HepG2 (cell line): ENCODE results near the gene PSMB10. TPM values are rescaled to one million over a fixed set of nuclear protein-coding genes. Genes with fewer than 3 reads are reported as not detected.

Experiments used
- ATAC-seq: fragments of 200-7000 bp; cut with Tn5 transposase; 3 replicates; pipeline ENCODE4 v1.9.1; 2020; ENCODE audit warnings: mild to moderate bottlenecking, moderate library complexity
- BruUV-seq: library from RNA; stranded (reverse); fragments of 400-500 nt; replicated peaks from 2 replicates; lab custom pipeline; 2021; lab: Mats Ljungman, UMichigan
- CTCF ChIA-PET: fragments of 300-600 bp; formaldehyde crosslinking; extraction: SDS; loops from one replicate; lab custom pipeline; 2021; ENCODE audit warnings: low total read pairs, inconsistent platforms, low intra/inter-chr PET ratio; lab: Yijun Ruan, JAX
- POLR2A ChIA-PET: fragments of 350-600 bp; sonication (Branson Sonifier 250); formaldehyde crosslinking; loops from one replicate; lab custom pipeline; 2020; ENCODE audit warnings: antibody characterized with exemption, inconsistent platforms; lab: Yijun Ruan, JAX
- DNase-seq: peaks from one replicate; pipeline ENCODE4 v3.0.0-alpha.2; 2015; ENCODE audit warnings: low spot score
- FAIRE-seq: peaks from 3 replicates; lab custom pipeline; 2011; peaks lifted over from hg19 to GRCh38; lab: Jason Lieb, UNC
- H2AFZ ChIP-seq: one replicate; pipeline ENCODE4 v1.6.1; 2011; ENCODE audit warnings: low read length, inconsistent platforms
- H3K27ac ChIP-seq: fragments of 300-600 bp; 3 replicates; pipeline ENCODE4 v1.8.0; 2011; ENCODE audit warnings: mixed run types, mild to moderate bottlenecking, mixed read lengths, low read length, inconsistent platforms; ENCODE audit not compliant: insufficient read depth; ENCODE audit errors: extremely low read length
- H3K27me3 ChIP-seq, 2 experiments: fragments of 200-600 bp in 1 of 2; 2 replicates in 1 of 2; 3 replicates in 1 of 2; pipeline versions ENCODE4 v1.6.0 to v1.8.0; 2011; ENCODE audit warnings: low read length in 2 of 2, mild to moderate bottlenecking in 2 of 2, moderate library complexity in 2 of 2, inconsistent platforms in 1 of 2; ENCODE audit not compliant: insufficient read depth in 2 of 2, control insufficient read depth in 1 of 2
- H3K36me3 ChIP-seq, 2 experiments: fragments of 200-600 bp in 1 of 2; replicated peaks in 1 of 2; 2 replicates in 1 of 2; 3 replicates in 1 of 2; pipeline versions ENCODE4 v1.5.1 to v1.8.0; 2011; ENCODE audit warnings: low read length in 2 of 2, inconsistent platforms in 1 of 2; ENCODE audit not compliant: insufficient read depth in 2 of 2, control insufficient read depth in 1 of 2
- H3K4me1 ChIP-seq: 2 replicates; pipeline ENCODE4 v1.5.1; 2012; ENCODE audit warnings: low read length, inconsistent platforms; ENCODE audit not compliant: insufficient read depth
- H3K4me2 ChIP-seq: 2 replicates; pipeline ENCODE4 v1.6.0; 2011; ENCODE audit warnings: low read depth, low read length, inconsistent platforms
- H3K4me3 ChIP-seq, 3 experiments: fragments of 200-600 bp in 1 of 3; sonication (generic), shearing (Covaris generic) in 1 of 3; replicated peaks in 1 of 3; 2 replicates each; pipeline ENCODE4 v1.5.1; 2011 to 2016; ENCODE audit warnings: low read length in 3 of 3, inconsistent platforms in 2 of 3, low read depth in 2 of 3, mild to moderate bottlenecking in 2 of 3, control low read depth in 1 of 3, mixed read lengths in 1 of 3; ENCODE audit not compliant: insufficient read depth in 1 of 3
- H3K79me2 ChIP-seq: one replicate; pipeline ENCODE4 v1.6.1; 2011; ENCODE audit warnings: low read length, inconsistent platforms; ENCODE audit not compliant: insufficient read depth
- H3K9ac ChIP-seq: 2 replicates; pipeline ENCODE4 v1.6.0; 2011; ENCODE audit warnings: mild to moderate bottlenecking, low read depth, low read length, inconsistent platforms; ENCODE audit not compliant: insufficient read depth
- H3K9me3 ChIP-seq: 2 replicates; pipeline ENCODE4 v1.5.1; 2012; ENCODE audit warnings: mild to moderate bottlenecking, low read length
- H4K20me1 ChIP-seq: 2 replicates; pipeline ENCODE4 v1.6.0; 2011; ENCODE audit warnings: inconsistent platforms, mild to moderate bottlenecking, low read length, moderate library complexity; ENCODE audit not compliant: insufficient read depth
- GMEB1 ChIP-seq: sonication (generic); formaldehyde crosslinking; IDR thresholded peaks from 2 replicates; pipeline ENCODE4 v1.5.1; 2020; ENCODE audit warnings: missing genetic modification reagents, mild to moderate bottlenecking, borderline replicate concordance
- KDM2A ChIP-seq: sonication (generic); formaldehyde crosslinking; IDR thresholded peaks from 2 replicates; pipeline ENCODE4 v1.4.0; 2020; ENCODE audit warnings: low read depth, missing genetic modification reagents, borderline replicate concordance
- MBNL3 ChIP-seq: fragments of 250-450 bp; sonication (Bioruptor Pico); conservative IDR thresholded peaks from 2 replicates; pipeline ENCODE4 v1.8.0; 2022; ENCODE audit warnings: mild to moderate bottlenecking, inconsistent platforms
- NONO ChIP-seq, 2 experiments: fragments of 450-650 bp in 1 of 2; sonication (generic) in 1 of 2; formaldehyde crosslinking in 1 of 2; IDR thresholded peaks in 1 of 2; conservative IDR thresholded peaks in 1 of 2; 2 replicates each; pipeline versions ENCODE4 v1.6.1 to v1.8.0; 2017 to 2022; ENCODE audit warnings: mild to moderate bottlenecking in 1 of 2, missing genetic modification reagents in 1 of 2, moderate library complexity in 1 of 2
- PBX2 ChIP-seq: IDR thresholded peaks from 2 replicates; pipeline ENCODE4 v1.6.1; 2016; ENCODE audit warnings: control low read depth
- POLR2AphosphoS5 ChIP-seq: IDR thresholded peaks from 2 replicates; pipeline ENCODE4 v1.6.1; 2012; ENCODE audit warnings: low read depth, low read length
- POLR2G ChIP-seq: fragments of 200-400 bp; formaldehyde crosslinking; IDR thresholded peaks from 2 replicates; pipeline ENCODE4 v1.6.1; 2018; ENCODE audit warnings: mild to moderate bottlenecking, low read depth, low read length, moderate library complexity
- RARA ChIP-seq: IDR thresholded peaks from 2 replicates; pipeline ENCODE4 v1.6.1; 2016; ENCODE audit warnings: missing genetic modification reagents, missing compliant biosample characterization
- SIX1 ChIP-seq: sonication (generic); formaldehyde crosslinking; IDR thresholded peaks from 2 replicates; pipeline ENCODE4 v1.4.0; 2020; ENCODE audit warnings: missing genetic modification reagents, borderline replicate concordance
- ZFP82 ChIP-seq: sonication (generic); formaldehyde crosslinking; IDR thresholded peaks from 2 replicates; pipeline ENCODE4 v1.5.1; 2020; ENCODE audit warnings: mild to moderate bottlenecking, missing genetic modification reagents, borderline replicate concordance
- ZFP91 ChIP-seq: sonication (generic); formaldehyde crosslinking; IDR thresholded peaks from 2 replicates; pipeline ENCODE4 v1.9.0; 2022; ENCODE audit warnings: missing genetic modification reagents, mild to moderate bottlenecking, borderline replicate concordance
- ZNF101 ChIP-seq: sonication (generic); formaldehyde crosslinking; IDR thresholded peaks from 2 replicates; pipeline ENCODE4 v1.4.0; 2020; ENCODE audit warnings: mild to moderate bottlenecking, low read depth, missing genetic modification reagents, borderline replicate concordance
- ZNF230 ChIP-seq: sonication (generic); formaldehyde crosslinking; IDR thresholded peaks from 2 replicates; pipeline ENCODE4 v1.4.0; 2020; ENCODE audit warnings: mild to moderate bottlenecking, missing genetic modification reagents
- ZNF235 ChIP-seq: sonication (generic); formaldehyde crosslinking; IDR thresholded peaks from 2 replicates; pipeline ENCODE4 v1.8.1; 2023; ENCODE audit warnings: mild to moderate bottlenecking, missing genetic modification reagents, borderline replicate concordance
- ZNF383 ChIP-seq: sonication (generic); formaldehyde crosslinking; IDR thresholded peaks from 2 replicates; pipeline ENCODE4 v1.4.0; 2020; ENCODE audit warnings: missing genetic modification reagents, mild to moderate bottlenecking, borderline replicate concordance
- ZSCAN20 ChIP-seq: sonication (generic); formaldehyde crosslinking; IDR thresholded peaks from 2 replicates; pipeline ENCODE4 v1.4.0; 2020; ENCODE audit warnings: missing genetic modification reagents, mild to moderate bottlenecking, borderline replicate concordance
- WGBS: methylation state at CpG from one replicate; pipeline ENCODE4 v1.1.6; 2017; ENCODE audit warnings: low lambda C conversion rate; 5-methylcytosine and 5-hydroxymethylcytosine counted together
- in situ Hi-C: cut with HindIII; loops from 2 replicates; pipeline ENCODE4 v1.10.0; 2017; ENCODE audit warnings: low pct_unique_long_range_greater_than_20kb; ENCODE audit not compliant: extremely low pct_ligation_motif_present
- intact Hi-C: fragments of 100-400 bp; cut with micrococcal nuclease; formaldehyde crosslinking; loops from one replicate; pipeline ENCODE4 v1.10.0; 2022; ENCODE audit not compliant: unreplicated experiment
- polyA plus RNA-seq, 8 experiments: library from polyadenylated mRNA; depleted of rRNA in 3 of 8; stranded (reverse) in 7 of 8; unstranded in 1 of 8; fragments of >200 nt; fragmentation: Illumina TruSeq in 4 of 8; extraction: Trizol in 4 of 8; gene quantifications; 2 replicates each; pipeline versions ENCODE4 v1.2.1 to v1.2.3, GENCODE V29; 2011 to 2016; ENCODE audit warnings: low read depth in 4 of 8, missing spikeins in 1 of 8, mixed read lengths in 1 of 8; ENCODE audit not compliant: insufficient read depth in 1 of 8
- total RNA-seq, 5 experiments: library from RNA; depleted of rRNA; stranded (reverse); fragments of >200 nt; fragmentation: Illumina TruSeq; extraction: Trizol; gene quantifications; 2 replicates each; pipeline ENCODE4 v1.2.3, GENCODE V29; 2016; ENCODE audit warnings: low read depth in 1 of 5
- TF ChIP-seq, protein P1 (sequence below): IDR thresholded peaks from 2 replicates; pipeline ENCODE4 v1.6.1; 2016; ENCODE audit warnings: missing biosample characterization, missing genetic modification reagents, low read depth

Gene PSMB10
- total and polyA plus RNA-seq, 2 of the 13 experiments (the other 11 are each of a cell fraction or from before 2014, with no cell fraction given) = 12.7 to 65.9 TPM

DNA sequence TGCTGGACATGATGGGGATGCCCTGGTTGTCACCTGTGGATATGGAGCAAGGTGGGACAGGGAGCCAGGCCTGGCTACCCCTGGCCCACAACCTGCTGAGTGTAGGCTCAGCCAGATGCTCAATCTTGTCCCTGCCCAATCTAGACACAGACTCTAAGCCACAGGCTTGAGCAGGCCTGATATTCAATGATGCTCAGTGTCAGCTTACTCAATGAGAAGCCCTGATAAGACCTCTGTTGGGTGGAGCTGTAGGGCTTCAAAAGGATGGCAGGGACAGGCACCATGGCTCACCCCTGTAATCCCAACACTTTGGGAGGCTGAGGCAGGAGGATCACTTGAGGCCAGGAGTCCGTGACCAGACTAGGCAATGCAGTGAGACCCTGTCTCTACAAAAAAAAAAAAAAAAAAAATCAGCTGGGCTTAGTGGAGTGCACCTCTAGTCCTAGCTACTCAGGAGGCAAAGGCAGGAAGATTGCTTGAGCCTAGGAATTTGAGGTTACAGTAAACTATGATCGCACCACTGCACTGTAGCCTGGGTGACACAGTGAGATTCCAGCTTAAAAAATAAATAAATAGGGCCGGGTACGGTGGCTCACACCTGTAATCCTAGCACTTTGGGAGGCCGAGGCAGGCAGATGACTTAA, 3.9 kb upstream of the PSMB10 start:
- in situ Hi-C loops (loop anchor here (5.0 kb wide), 1 partner anchor 102 kb away; no protein-coding TSS in a partner anchor), intact Hi-C loops (no loop called here)
- H2AFZ ChIP-seq = no peak overlapping the region
- BruUV-seq = no TSS peak
- H3K9ac ChIP-seq = no peak overlapping the region
- 97% methylated on average over 5 of the region's 5 CpGs for WGBS
- no peak for DNase-seq
- ATAC-seq = no peak
- no peaks in the 10 kb centered on the region for H3K9me3 ChIP-seq
- H3K27me3 ChIP-seq = no peaks in the 10 kb centered on the region; a peak in 1 of 5 replicates
- FAIRE-seq = no peak
- peaks cover 17% of the 10 kb centered on the region; the same call in 1 of the 2 replicates for H4K20me1 ChIP-seq
- H3K4me2 ChIP-seq = no peak overlapping the region
- H3K27ac ChIP-seq = no peak overlapping the region
- ChIA-PET CTCF (no interaction called here), POLR2A (interaction anchor here (3.4 to 13.6 kb wide), 2 partner anchors 23 to 144 kb away, joined by 18 to 226 read pairs; partner anchors contain the start of genes NFATC3 and SLC12A4)
- H3K36me3 ChIP-seq = peaks cover 10 to 20% of the 10 kb centered on the region in 2 experiments
- H3K79me2 ChIP-seq = peaks cover 18% of the 10 kb centered on the region
- no peak overlapping the region for H3K4me3 ChIP-seq
- H3K4me1 ChIP-seq = peaks cover 57% of the 10 kb centered on the region
- TF ChIP-seq ZFP91 (CRISPR knock-in tag) (no peak), ZNF101 (CRISPR knock-in tag) (no peak), ZNF230 (CRISPR knock-in tag) (0 out of 2 replicates have a peak, but pooled peaks have one; percentile 2), SIX1 (CRISPR knock-in tag) (no peak), KDM2A (CRISPR knock-in tag) (peak; percentile 17; the same call in 1 of the 2 replicates), GMEB1 (CRISPR knock-in tag) (no peak), NONO (IDR thresholded peaks at IDR 0.05) (no peak), NONO (CRISPR knock-in tag; conservative IDR thresholded peaks at IDR 0.05) (0 out of 2 replicates have a peak, but pooled peaks have one; percentile 21), POLR2AphosphoS5 (peak; percentile 48; the same call in 1 of the 2 replicates), RARA (CRISPR knock-in tag) (no peak), MBNL3 (CRISPR knock-in tag) (no peak), ZNF383 (no peak), POLR2G (0 out of 2 replicates have a peak, but pooled peaks have one; percentile 21), ZFP82 (CRISPR knock-in tag) (peak; percentile 18; the same call in 1 of the 2 replicates), PBX2 (CRISPR knock-in tag) (no peak), ZNF235 (no peak), ZSCAN20 (CRISPR knock-in tag) (no peak)
- TF ChIP-seq, protein P1, sequence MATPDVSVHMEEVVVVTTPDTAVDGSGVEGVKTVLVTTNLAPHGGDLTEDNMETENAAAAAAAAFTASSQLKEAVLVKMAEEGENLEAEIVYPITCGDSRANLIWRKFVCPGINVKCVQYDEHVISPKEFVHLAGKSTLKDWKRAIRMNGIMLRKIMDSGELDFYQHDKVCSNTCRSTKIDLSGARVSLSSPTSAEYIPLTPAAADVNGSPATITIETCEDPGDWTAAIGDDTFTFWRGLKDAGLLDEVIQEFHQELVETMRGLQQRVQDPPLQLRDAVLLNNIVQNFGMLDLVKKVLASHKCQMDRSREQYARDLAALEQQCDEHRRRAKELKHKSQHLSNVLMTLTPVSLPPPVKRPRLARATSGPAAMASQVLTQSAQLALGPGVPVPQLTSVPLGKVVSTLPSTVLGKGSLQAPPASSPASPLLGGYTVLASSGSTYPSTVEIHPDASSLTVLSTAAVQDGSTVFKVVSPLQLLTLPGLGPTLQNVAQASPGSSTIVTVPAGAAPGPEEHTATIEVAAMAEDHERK (CRISPR knock-in tag) = no peak
